HepG2 (cell line): ENCODE results near the gene APOA1. TPM values are rescaled to one million over a fixed set of nuclear protein-coding genes. Genes with fewer than 3 reads are reported as not detected.

Source experiments
- ATM ChIP-seq: fragments of 450-650 bp; IDR thresholded peaks from 2 replicates; pipeline ENCODE4 v1.7.1; 2017; ENCODE audit warnings: mild to moderate bottlenecking, borderline replicate concordance
- BCL6 ChIP-seq: IDR thresholded peaks from 2 replicates; pipeline ENCODE4 v1.6.1; 2016; ENCODE audit warnings: missing genetic modification reagents, missing compliant biosample characterization
- EP300 ChIP-seq, 3 experiments: sonication (generic) in 1 of 3; formaldehyde crosslinking in 1 of 3; IDR thresholded peaks; 2 replicates each; pipeline versions ENCODE4 v1.5.1 to v1.6.1; 2011 to 2020; ENCODE audit warnings: low read depth in 2 of 3, low read length in 2 of 3, borderline replicate concordance in 1 of 3, improper control_type of control experiment in 1 of 3, mild to moderate bottlenecking in 1 of 3, missing genetic modification reagents in 1 of 3, moderate library complexity in 1 of 3
- FOXP1 ChIP-seq, 2 experiments: fragments of 450-650 bp in 1 of 2; IDR thresholded peaks; 2 replicates each; pipeline ENCODE4 v1.6.1; 2017 to 2018; ENCODE audit warnings: antibody characterized with exemption in 1 of 2
- NCOR1 ChIP-seq: fragments of 200-600 bp; sonication (generic); IDR thresholded peaks from 2 replicates; pipeline ENCODE4 v1.7.0; 2017; ENCODE audit warnings: antibody characterized with exemption, low read length, borderline replicate concordance
- NFKB2 ChIP-seq: sonication (generic); formaldehyde crosslinking; IDR thresholded peaks from 2 replicates; pipeline ENCODE4 v1.4.0; 2020; ENCODE audit warnings: missing genetic modification reagents, borderline replicate concordance
- PHF21A ChIP-seq: sonication (generic); formaldehyde crosslinking; IDR thresholded peaks from 2 replicates; pipeline ENCODE4 v1.5.0; 2020; ENCODE audit warnings: mild to moderate bottlenecking, missing genetic modification reagents
- RARA ChIP-seq: IDR thresholded peaks from 2 replicates; pipeline ENCODE4 v1.6.1; 2016; ENCODE audit warnings: missing genetic modification reagents, missing compliant biosample characterization
- SIX1 ChIP-seq: sonication (generic); formaldehyde crosslinking; IDR thresholded peaks from 2 replicates; pipeline ENCODE4 v1.4.0; 2020; ENCODE audit warnings: missing genetic modification reagents, borderline replicate concordance
- TAF15 ChIP-seq: fragments of 200-400 bp; formaldehyde crosslinking; IDR thresholded peaks from one replicate; pipeline ENCODE4 v1.6.1; 2018; ENCODE audit warnings: mild to moderate bottlenecking, low read depth, low read length; ENCODE audit not compliant: poor library complexity, severe bottlenecking
- TARDBP ChIP-seq: sonication (generic); formaldehyde crosslinking; IDR thresholded peaks from 2 replicates; pipeline ENCODE4 v1.8.0; 2022; ENCODE audit warnings: mild to moderate bottlenecking, missing genetic modification reagents
- TGIF2 ChIP-seq: IDR thresholded peaks from 2 replicates; pipeline ENCODE4 v1.6.1; 2016; ENCODE audit warnings: control low read depth, missing compliant biosample characterization
- ZFP37 ChIP-seq: sonication (generic); formaldehyde crosslinking; IDR thresholded peaks from 2 replicates; pipeline ENCODE4 v1.4.0; 2020; ENCODE audit warnings: missing genetic modification reagents, borderline replicate concordance
- ZMAT3 ChIP-seq: sonication (generic); formaldehyde crosslinking; conservative IDR thresholded peaks from 2 replicates; pipeline ENCODE4 v1.7.0; 2021; ENCODE audit warnings: missing genetic modification reagents
- ZMYM3 ChIP-seq: sonication (generic); formaldehyde crosslinking; IDR thresholded peaks from 2 replicates; pipeline ENCODE4 v1.5.1; 2020; ENCODE audit warnings: mild to moderate bottlenecking, missing genetic modification reagents
- ZNF121 ChIP-seq: sonication (generic); formaldehyde crosslinking; IDR thresholded peaks from 2 replicates; pipeline ENCODE4 v1.5.0; 2020; ENCODE audit warnings: mild to moderate bottlenecking, missing genetic modification reagents
- ZNF3 ChIP-seq: IDR thresholded peaks from 2 replicates; pipeline ENCODE4 v1.7.0; 2017; ENCODE audit warnings: inconsistent platforms
- ZNF343 ChIP-seq: sonication (generic); formaldehyde crosslinking; IDR thresholded peaks from 2 replicates; pipeline ENCODE4 v1.4.0; 2020; ENCODE audit warnings: mild to moderate bottlenecking, missing genetic modification reagents
- ZNF484 ChIP-seq: sonication (generic); formaldehyde crosslinking; IDR thresholded peaks from 2 replicates; pipeline ENCODE4 v1.5.1; 2020; ENCODE audit warnings: mild to moderate bottlenecking, low read depth, missing genetic modification reagents, borderline replicate concordance
- ZNF75D ChIP-seq: sonication (generic); formaldehyde crosslinking; IDR thresholded peaks from 2 replicates; pipeline ENCODE4 v1.8.1; 2023; ENCODE audit warnings: missing genetic modification reagents, mild to moderate bottlenecking, borderline replicate concordance
- ZNF850 ChIP-seq: sonication (generic); formaldehyde crosslinking; conservative IDR thresholded peaks from 2 replicates; pipeline ENCODE4 v1.9.0; 2021; ENCODE audit warnings: mild to moderate bottlenecking, missing genetic modification reagents
- ZSCAN31 ChIP-seq: sonication (generic); formaldehyde crosslinking; IDR thresholded peaks from 2 replicates; pipeline ENCODE4 v1.5.0; 2020; ENCODE audit warnings: low read depth, mild to moderate bottlenecking, missing genetic modification reagents
- polyA plus RNA-seq, 8 experiments: library from polyadenylated mRNA; depleted of rRNA in 3 of 8; stranded (reverse) in 7 of 8; unstranded in 1 of 8; fragments of >200 nt; fragmentation: Illumina TruSeq in 4 of 8; extraction: Trizol in 4 of 8; gene quantifications; 2 replicates each; pipeline versions ENCODE4 v1.2.1 to v1.2.3, GENCODE V29; 2011 to 2016; ENCODE audit warnings: low read depth in 4 of 8, missing spikeins in 1 of 8, mixed read lengths in 1 of 8; ENCODE audit not compliant: insufficient read depth in 1 of 8
- total RNA-seq, 5 experiments: library from RNA; depleted of rRNA; stranded (reverse); fragments of >200 nt; fragmentation: Illumina TruSeq; extraction: Trizol; gene quantifications; 2 replicates each; pipeline ENCODE4 v1.2.3, GENCODE V29; 2016; ENCODE audit warnings: low read depth in 1 of 5
- TF ChIP-seq, protein P1 (sequence below): sonication (generic); formaldehyde crosslinking; IDR thresholded peaks from 2 replicates; pipeline ENCODE4 v1.8.0; 2023; ENCODE audit warnings: mild to moderate bottlenecking, missing genetic modification reagents
- TF ChIP-seq, protein P2 (sequence below): sonication (generic); formaldehyde crosslinking; IDR thresholded peaks from 2 replicates; pipeline ENCODE4 v1.4.0; 2020; ENCODE audit warnings: missing genetic modification reagents, borderline replicate concordance

Gene APOA1
- total and polyA plus RNA-seq, 2 of the 13 experiments (the other 11 are each of a cell fraction or from before 2014, with no cell fraction given) = 1,973 to 5,485 TPM

DNA sequence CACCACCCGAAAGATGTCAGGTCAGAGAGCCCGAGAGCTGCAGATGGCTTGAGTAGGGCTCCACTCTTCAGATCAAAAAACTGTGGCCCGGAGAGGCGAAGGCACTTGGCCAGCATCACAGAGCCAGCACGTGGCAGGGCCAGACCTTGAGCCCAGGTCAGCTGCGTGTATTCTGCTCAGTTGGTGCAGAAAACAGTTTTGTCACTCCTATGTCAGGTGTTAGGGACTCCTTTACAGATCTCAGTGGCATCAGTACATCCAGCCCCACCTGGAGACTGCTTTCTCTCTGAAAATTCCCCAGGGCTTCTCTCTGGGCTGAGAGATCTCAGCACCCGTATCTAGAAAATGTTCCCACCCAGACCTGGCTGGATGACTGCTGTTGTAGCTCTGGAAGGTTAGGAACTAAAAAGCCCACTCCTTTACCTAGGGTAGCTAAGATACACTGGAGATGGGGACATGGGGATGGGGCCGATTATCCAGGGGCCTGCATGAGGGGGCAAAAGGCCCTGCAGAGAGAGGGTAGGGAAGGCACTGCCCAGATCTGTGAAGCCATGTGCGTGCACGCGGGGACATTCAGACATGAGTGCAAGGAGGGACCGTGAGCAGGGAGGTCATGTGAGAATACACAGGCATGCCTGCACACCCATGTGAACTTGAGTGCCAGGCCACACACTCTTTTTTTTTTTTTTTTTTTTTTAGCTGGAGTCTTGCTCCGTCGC lies 3.4 kb downstream of the APOA1 start (continued):
- peak; percentile 89; the same call in 1 of the 2 replicates for TF ChIP-seq NFKB2
- TF ChIP-seq ZFP37 = no peak
- no peak for TF ChIP-seq ZNF850 (CRISPR knock-in tag)
- peak; percentile 37; the same call in 1 of the 2 replicates for TF ChIP-seq ZNF343 (CRISPR knock-in tag)
- TF ChIP-seq TGIF2 (CRISPR knock-in tag) = peak; percentile 35; the same call in 1 of the 2 replicates
- TF ChIP-seq PHF21A = no peak
- no peak for TF ChIP-seq FOXP1 (IDR thresholded peaks at IDR 0.05)
- peak; percentile 14; the same call in 1 of the 2 replicates for TF ChIP-seq FOXP1 (CRISPR knock-in tag; IDR thresholded peaks at IDR 0.05)
- peak; percentile 77 for TF ChIP-seq RARA (CRISPR knock-in tag)
- 0 out of 4 replicates have a peak, but pooled peaks of 1 of the 2 experiments have one; percentile 21 for TF ChIP-seq EP300 (IDR thresholded peaks at IDR 0.05; ENCODE audit: low read depth in 2 of 2, low read length in 2 of 2)
- TF ChIP-seq EP300 (CRISPR knock-in tag; IDR thresholded peaks at IDR 0.05; ENCODE audit: borderline replicate concordance) = no peak
- no peak for TF ChIP-seq TAF15
- TF ChIP-seq, protein P1, sequence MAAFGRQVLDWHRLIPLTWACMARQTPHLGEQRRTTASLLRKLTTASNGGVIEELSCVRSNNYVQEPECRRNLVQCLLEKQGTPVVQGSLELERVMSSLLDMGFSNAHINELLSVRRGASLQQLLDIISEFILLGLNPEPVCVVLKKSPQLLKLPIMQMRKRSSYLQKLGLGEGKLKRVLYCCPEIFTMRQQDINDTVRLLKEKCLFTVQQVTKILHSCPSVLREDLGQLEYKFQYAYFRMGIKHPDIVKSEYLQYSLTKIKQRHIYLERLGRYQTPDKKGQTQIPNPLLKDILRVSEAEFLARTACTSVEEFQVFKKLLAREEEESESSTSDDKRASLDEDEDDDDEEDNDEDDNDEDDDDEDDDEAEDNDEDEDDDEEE = no peak
- peak; percentile 80 for TF ChIP-seq TARDBP (CRISPR knock-in tag)
- TF ChIP-seq ZNF75D (CRISPR knock-in tag) = no peak
- TF ChIP-seq, protein P2, sequence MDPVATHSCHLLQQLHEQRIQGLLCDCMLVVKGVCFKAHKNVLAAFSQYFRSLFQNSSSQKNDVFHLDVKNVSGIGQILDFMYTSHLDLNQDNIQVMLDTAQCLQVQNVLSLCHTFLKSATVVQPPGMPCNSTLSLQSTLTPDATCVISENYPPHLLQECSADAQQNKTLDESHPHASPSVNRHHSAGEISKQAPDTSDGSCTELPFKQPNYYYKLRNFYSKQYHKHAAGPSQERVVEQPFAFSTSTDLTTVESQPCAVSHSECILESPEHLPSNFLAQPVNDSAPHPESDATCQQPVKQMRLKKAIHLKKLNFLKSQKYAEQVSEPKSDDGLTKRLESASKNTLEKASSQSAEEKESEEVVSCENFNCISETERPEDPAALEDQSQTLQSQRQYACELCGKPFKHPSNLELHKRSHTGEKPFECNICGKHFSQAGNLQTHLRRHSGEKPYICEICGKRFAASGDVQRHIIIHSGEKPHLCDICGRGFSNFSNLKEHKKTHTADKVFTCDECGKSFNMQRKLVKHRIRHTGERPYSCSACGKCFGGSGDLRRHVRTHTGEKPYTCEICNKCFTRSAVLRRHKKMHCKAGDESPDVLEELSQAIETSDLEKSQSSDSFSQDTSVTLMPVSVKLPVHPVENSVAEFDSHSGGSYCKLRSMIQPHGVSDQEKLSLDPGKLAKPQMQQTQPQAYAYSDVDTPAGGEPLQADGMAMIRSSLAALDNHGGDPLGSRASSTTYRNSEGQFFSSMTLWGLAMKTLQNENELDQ (CRISPR knock-in tag) = no peak
- TF ChIP-seq ZMYM3 = no peak
- 0 out of 2 replicates have a peak, but pooled peaks have one; percentile 46 for TF ChIP-seq NCOR1
- TF ChIP-seq ZSCAN31 (CRISPR knock-in tag) = no peak; the same call in none of the 2 replicates
- TF ChIP-seq ATM = no peak
- TF ChIP-seq ZNF3 (CRISPR knock-in tag) = peak; percentile 17; the same call in 1 of the 2 replicates
- peak; percentile 44 for TF ChIP-seq BCL6
- no peak for TF ChIP-seq ZNF484 (CRISPR knock-in tag)
- no peak for TF ChIP-seq ZNF121 (CRISPR knock-in tag)
- TF ChIP-seq ZMAT3 = peak; percentile 80
- no peak for TF ChIP-seq SIX1 (CRISPR knock-in tag)
